GM19328 (cell line): ENCODE results near the gene CLDN14.
"Not testable (repeated sequence)": the region's sequence is repeated elsewhere in the genome, so short reads cannot be mapped to it uniquely, and the experiment has no call there.

ENCODE experiments used
- ATAC-seq: cut with Tn5 transposase; IDR thresholded peaks from one replicate; pipeline ENCODE4 v1.9.1; 2021; ENCODE audit warnings: mild to moderate bottlenecking, moderate library complexity; ENCODE audit not compliant: unreplicated experiment

CLDN14 gene

GRCh38 chr21:36502365-36502764, 22.4 kb upstream of the CLDN14 start:
- ATAC-seq: no peak

DNA sequence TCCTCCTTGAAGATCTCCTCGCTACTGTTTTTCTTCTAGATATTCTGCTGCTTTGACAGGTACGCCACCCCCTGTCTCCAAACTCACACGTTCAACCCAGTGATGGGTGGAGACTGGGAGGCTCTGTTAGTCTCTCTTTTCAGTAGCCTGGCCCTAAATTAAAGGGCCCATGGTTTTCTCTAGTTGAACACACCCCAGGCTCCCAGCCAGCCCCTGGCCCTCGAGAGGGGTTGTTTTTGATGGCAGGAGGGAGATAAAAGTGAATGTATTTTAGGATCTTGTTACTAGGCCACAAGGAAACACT, 21.6 kb upstream of the CLDN14 start:
- ATAC-seq: no peak

- ATAC-seq: no peak
Measured at GRCh38 chr21:36499578-36500471, 19.9 kb upstream of the CLDN14 start.

GRCh38 chr21:36494557-36494956, 14.6 kb upstream of the CLDN14 start:
- ATAC-seq: no peak

GRCh38 chr21:36491209-36491910, 11.4 kb upstream of the CLDN14 start:
- no peak for ATAC-seq

GRCh38 chr21:36489776-36490165, 9.8 kb upstream of the CLDN14 start:
- no peak for ATAC-seq

- ATAC-seq: no peak
Measured at GRCh38 chr21:36489103-36489775, 9.3 kb upstream of the CLDN14 start.

- ATAC-seq: no peak
Measured at GRCh38 chr21:36487641-36488307, 7.9 kb upstream of the CLDN14 start.

- no peak for ATAC-seq
Measured at GRCh38 chr21:36486246-36486645, 6.3 kb upstream of the CLDN14 start.

- ATAC-seq: no peak
Measured at GRCh38 chr21:36485476-36485875, 5.6 kb upstream of the CLDN14 start.

GRCh38 chr21:36483095-36483494, 3.2 kb upstream of the CLDN14 start:
- no peak for ATAC-seq

- no peak for ATAC-seq
Measured at GRCh38 chr21:36482673-36483072, 2.8 kb upstream of the CLDN14 start.

GRCh38 chr21:36482181-36482580, 2.3 kb upstream of the CLDN14 start:
- ATAC-seq: no peak

- no peak for ATAC-seq
Measured at GRCh38 chr21:36481639-36482038, 1.7 kb upstream of the CLDN14 start.

DNA sequence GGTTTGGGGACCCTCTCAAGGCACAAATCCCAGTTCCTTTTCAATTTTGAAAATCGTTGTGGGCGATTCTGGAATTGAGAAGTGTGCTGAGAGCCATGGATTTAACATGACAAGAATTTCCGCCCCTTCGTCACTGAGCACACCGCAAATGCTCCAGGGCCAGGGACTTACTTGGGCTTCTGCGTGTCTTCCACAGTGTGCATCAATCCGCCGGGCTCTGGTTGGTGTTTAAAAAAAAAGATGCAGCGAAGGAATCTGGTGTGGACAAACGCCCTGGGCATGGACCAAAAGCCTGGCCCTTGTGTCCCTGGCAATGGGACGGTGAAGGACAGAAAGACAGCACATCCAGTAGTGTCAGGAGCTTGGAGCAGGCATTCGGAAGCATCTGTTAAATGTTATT, 696 bp upstream of the CLDN14 start:
- no peak for ATAC-seq

- ATAC-seq: no peak
Measured at GRCh38 chr21:36478941-36479340, 981 bp downstream of the CLDN14 start.

DNA sequence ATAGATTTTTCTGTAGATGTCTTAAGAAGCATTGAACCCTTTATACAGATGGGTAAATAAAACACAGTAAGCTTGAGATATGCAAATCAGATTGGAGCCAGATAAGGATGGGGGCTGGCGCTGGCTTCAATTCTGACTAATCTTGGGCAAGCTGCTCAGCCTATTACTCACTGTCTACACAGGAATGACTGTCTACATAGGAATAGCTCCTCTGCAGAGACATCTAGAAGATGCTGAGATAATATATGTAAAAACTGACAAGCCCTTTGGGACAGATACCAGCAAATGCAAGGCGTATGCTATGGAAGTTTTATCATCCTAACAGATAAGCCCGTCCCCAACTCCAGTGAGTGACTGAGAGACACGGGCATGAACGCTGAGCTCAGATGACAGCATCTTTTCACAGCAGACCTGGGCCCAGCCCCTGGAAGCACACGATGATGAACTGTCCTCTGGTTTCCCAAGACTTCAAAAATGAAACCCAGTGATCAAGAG, 1.7 kb downstream of the CLDN14 start:
- no peak for ATAC-seq

DNA sequence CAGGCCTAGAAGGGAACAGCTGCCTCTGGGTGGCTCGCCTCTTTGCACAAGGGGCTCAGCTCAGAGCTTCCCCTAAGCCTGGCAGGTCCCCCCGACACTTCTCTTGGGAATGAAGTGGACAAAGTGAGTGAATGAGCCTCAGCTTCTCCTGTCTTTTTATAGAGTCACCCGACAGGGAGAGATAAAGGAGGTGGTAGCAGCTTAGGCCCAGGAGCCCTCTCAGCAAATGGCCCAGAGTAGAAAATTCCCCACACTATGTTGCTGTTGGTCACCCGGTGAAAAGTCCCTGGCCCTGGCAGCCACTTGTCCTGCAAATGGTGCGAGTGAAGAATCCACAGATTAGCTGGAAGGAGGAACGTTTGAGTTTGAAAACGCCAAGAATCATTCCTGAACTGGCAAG, 2.4 kb downstream of the CLDN14 start:
- no peak for ATAC-seq

- ATAC-seq: no peak
Measured at GRCh38 chr21:36477001-36477400, 2.9 kb downstream of the CLDN14 start.

GRCh38 chr21:36476541-36476940, 3.4 kb downstream of the CLDN14 start:
- ATAC-seq: not testable (repeated sequence)

GRCh38 chr21:36474591-36474990, 5.3 kb downstream of the CLDN14 start:
- no peak for ATAC-seq
